HUES64 (cell line): ENCODE results near the gene CRLF1.
"Not testable (repeated sequence)": the region's sequence is repeated elsewhere in the genome, so short reads cannot be mapped to it uniquely, and the experiment has no call there.

Source experiments
- H3K27ac ChIP-seq: 2 replicates; pipeline ENCODE4 v1.7.0; 2013; ENCODE audit warnings: low read depth, low read length, inconsistent platforms
- H3K27me3 ChIP-seq: 2 replicates; pipeline ENCODE4 v1.6.1; 2013; ENCODE audit warnings: mild to moderate bottlenecking, low read length; ENCODE audit not compliant: insufficient read depth
- H3K36me3 ChIP-seq: 2 replicates; pipeline ENCODE4 v1.6.1; 2013; ENCODE audit warnings: mild to moderate bottlenecking, low read length; ENCODE audit not compliant: insufficient read depth
- H3K4me1 ChIP-seq: 2 replicates; pipeline ENCODE4 v1.6.1; 2013; ENCODE audit warnings: mild to moderate bottlenecking, low read length, moderate library complexity; ENCODE audit not compliant: insufficient read depth
- H3K4me3 ChIP-seq: 2 replicates; pipeline ENCODE4 v1.5.1; 2013; ENCODE audit warnings: mild to moderate bottlenecking, low read length, moderate library complexity
- H3K9ac ChIP-seq: 2 replicates; pipeline ENCODE4 v1.6.1; 2013; ENCODE audit warnings: mild to moderate bottlenecking, low read depth, low read length
- H3K9me3 ChIP-seq: 2 replicates; pipeline ENCODE4 v1.6.1; 2013; ENCODE audit warnings: low read depth, low read length; ENCODE audit not compliant: insufficient read depth
- WGBS: fragments of 150-250, 120-280 bp; methylation state at CpG from one replicate; pipeline ENCODE4 v1.1.7; 2013; ENCODE audit warnings: missing lambda C conversion rate; 5-methylcytosine and 5-hydroxymethylcytosine counted together

The CRLF1 gene

DNA sequence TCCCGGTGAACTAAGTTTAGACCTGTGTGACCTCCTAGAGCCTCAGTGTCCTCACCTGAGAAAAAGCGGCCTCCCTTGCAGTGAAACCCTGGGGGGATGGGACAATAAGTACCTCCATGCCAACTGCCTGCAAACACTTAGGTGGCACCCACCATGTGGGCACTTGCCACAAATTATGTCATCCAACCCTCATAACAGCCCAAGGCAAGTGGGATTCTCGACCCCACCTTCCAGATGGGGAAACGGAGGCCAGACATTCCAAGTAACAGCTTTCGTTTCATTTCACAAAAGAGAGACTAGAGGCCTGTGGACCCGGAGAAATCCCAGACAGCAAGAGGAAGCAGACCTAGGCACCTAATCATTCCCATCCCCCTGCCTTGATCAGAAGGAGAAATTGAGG is 11.1 kb downstream of the CRLF1 start:
- H3K9me3 ChIP-seq = no peaks in the 10 kb centered on the region
- 75% methylated on average over 6 of the region's 6 CpGs for WGBS
- H3K4me1 ChIP-seq = peaks cover 14% of the 10 kb centered on the region
- no peak overlapping the region for H3K4me3 ChIP-seq
- no peak overlapping the region for H3K27ac ChIP-seq
- H3K36me3 ChIP-seq = peaks cover 4% of the 10 kb centered on the region; the same call in 1 of the 2 replicates
- peaks cover 13% of the 10 kb centered on the region for H3K27me3 ChIP-seq
- H3K9ac ChIP-seq = no peak overlapping the region

DNA sequence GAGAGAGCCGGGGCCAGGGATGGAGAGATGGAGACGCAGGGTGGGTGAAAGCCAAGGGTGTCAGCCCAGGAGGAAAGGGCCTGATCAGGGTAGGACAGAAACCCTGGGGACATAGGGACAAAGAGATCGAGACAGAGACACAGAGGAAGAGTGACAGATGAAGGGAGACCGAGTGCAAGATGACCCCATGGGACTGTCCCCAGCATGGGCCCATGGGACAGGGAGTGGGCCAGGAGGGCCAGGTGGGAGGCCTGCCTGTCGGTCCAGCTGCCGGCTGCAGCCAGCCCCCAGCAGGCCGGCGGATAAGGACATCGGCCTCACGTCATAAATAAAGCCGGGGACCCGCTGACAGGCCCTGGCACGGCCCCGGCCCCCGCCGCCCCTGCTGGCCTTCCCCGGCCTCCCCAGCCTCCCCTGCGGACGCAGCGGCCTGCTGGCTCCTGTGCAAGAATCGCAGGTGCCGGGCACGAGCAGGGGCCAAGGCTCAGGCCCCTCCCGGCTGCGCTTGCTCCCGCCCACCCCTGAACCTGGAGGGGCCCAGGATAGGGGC is 11.7 kb downstream of the CRLF1 start:
- Histone ChIP-seq H3K9me3 (no peaks in the 10 kb centered on the region), H3K27me3 (peaks cover 12% of the 10 kb centered on the region), H3K4me3 (peak overlapping the region; percentile 42), H3K36me3 (peaks cover 4% of the 10 kb centered on the region; the same call in 1 of the 2 replicates), H3K4me1 (peaks cover 14% of the 10 kb centered on the region), H3K27ac (no peak overlapping the region; the same call in 1 of the 2 replicates), H3K9ac (0 out of 2 replicates have a peak overlapping the region, but pooled peaks have one; percentile 59)
- WGBS = 34% methylated on average over 26 of the region's 26 CpGs

DNA sequence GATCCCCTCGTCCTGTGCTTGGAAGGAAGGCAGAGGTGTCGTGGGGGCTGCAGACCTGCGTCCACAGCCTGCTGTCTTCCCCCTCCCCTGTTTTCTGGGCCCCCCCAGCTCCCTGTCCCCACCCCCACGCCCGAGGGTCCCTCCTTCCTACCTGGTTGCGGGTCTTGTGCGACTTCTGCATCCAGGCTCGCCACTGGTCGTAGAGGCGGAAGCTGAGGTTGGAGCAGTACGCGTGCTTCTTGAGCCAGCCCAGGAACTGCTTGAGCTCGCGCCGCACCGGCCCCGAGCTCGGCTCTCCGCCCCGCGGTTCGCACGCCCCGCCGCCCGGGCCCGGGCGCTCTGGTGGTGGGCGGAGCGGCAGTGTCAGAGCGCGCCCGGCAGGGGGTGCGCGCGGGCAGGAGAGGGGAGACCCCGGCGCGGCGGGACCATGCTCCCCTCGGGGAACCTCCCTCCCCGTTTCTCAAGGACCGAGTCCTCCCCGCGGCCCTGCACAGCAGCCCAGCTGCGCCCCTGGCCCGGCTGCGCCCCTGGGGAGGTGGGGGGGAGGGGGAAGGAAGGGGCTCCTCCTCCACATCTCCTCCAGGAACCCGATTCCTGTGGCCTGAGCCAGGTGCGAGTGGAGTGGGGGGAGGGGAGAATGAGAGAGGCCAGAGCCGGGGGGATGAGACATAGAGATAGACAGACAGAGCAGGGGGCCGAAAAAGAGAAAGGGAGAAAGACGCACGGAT is 12.3 kb downstream of the CRLF1 start:
- Histone ChIP-seq H3K36me3 (peaks cover 4% of the 10 kb centered on the region; the same call in 1 of the 2 replicates), H3K9me3 (no peaks in the 10 kb centered on the region), H3K27ac (peak overlapping the region; percentile 89; the same call in 1 of the 2 replicates), H3K27me3 (peaks cover 6% of the 10 kb centered on the region), H3K4me3 (peak overlapping the region; percentile 42), H3K9ac (peak overlapping the region; percentile 59), H3K4me1 (peaks cover 14% of the 10 kb centered on the region)
- under 1% methylated on average over 47 of the region's 54 CpGs for WGBS

DNA sequence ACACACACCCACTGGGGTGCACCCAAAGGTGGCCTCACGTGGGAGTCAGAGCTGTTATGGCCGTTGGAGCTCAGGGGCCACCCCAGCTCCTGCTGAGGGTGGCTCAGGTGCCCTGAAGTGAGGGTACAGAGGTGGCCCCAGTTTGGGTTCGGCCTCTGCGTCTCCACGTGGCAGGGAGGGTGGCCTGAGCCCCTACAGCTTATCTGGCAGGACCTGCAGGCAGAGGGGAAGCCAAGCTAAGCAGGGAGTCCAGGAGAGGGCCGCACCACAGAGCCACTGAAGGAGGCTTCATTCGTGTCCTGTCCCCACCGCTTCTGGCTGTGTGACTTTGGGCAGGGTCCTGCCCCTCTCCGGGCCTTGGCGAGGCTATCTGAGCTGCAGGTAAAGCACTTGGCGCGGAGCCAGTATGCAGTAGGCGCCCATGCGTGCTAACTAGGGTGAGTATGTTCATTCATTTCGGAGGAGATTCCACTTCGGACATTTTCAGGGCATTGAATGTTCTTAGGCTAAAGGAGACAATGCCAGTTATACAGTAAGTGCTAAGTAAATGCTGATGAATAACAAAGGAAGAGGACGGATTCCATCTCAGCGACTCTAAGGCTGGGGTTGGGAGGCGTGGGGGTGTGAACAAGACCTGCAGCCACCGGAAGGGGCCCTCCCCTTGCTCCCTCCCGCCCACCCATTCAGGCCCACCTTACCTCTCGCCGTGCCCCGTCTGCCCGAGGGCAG is 13.1 kb downstream of the CRLF1 start:
- Histone ChIP-seq H3K27ac (peak overlapping the region; percentile 89; the same call in 1 of the 2 replicates), H3K4me3 (peak overlapping the region; percentile 42), H3K36me3 (peaks cover 4% of the 10 kb centered on the region; the same call in 1 of the 2 replicates), H3K27me3 (peaks cover 1% of the 10 kb centered on the region), H3K9me3 (no peaks in the 10 kb centered on the region), H3K4me1 (peaks cover 14% of the 10 kb centered on the region), H3K9ac (peak overlapping the region; percentile 24)
- 20% methylated on average over 23 of the region's 25 CpGs for WGBS

DNA sequence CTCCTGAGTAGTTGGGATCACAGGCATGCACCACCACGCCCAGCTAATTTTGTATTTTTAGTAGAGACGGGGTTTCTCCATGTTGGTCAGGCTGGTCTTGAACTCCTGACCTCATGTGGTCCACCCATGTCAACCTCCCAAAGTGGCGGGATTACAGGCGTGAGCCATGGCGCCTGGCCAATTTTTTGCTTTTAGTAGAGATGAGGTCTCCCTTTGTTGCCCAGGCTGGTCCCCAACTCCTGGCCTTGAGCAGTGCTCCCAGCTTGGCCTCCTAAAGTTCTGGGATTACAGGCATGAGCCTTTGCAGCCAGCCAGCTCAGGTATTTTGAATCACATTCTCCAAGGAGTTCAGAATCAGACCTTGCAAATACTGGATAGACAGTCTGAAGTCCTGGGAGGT is 13.9 kb downstream of the CRLF1 start:
- not testable (repeated sequence) for H3K9ac ChIP-seq, H3K4me3 ChIP-seq, H3K9me3 ChIP-seq, H3K27me3 ChIP-seq, H3K36me3 ChIP-seq, H3K27ac ChIP-seq
- peaks cover 18% of the 10 kb centered on the region for H3K4me1 ChIP-seq
- 93% methylated on average over 5 of the region's 5 CpGs for WGBS

DNA sequence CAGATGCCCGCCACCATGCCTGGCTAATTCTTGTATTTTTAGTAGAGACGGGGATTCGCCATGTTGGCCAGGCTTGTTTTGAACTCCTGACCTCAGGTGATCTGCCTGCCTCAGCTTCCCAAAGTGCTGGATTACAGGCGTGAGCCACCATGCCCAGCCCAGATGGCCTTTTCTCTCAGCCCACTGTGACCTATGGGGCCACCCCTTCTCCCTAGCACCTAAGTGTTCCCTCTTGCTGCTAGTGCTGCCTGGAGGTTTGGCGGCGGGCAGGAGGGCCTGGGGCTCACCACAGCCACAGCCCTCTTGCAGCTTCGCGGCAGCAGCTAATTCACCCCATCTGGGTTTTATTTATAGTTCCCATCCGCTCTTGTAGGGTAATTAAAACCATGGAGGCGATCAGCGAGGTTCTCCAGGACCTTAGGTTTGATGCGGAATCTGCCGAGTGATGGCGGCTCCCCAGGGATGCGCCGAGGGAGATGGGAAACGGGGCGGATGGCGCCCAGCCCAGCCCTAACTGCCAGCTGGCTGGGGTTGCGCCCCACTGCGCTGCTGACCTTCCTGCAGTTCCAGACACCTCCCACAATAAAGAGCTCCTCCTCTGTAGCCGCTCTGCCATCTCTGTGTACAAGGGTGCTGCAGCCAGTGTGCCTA is 14.7 kb downstream of the CRLF1 start:
- Histone ChIP-seq H3K27me3 (no peaks in the 10 kb centered on the region; the same call in 1 of the 2 replicates), H3K9me3 (no peaks in the 10 kb centered on the region), H3K36me3 (peaks cover 4% of the 10 kb centered on the region; the same call in 1 of the 2 replicates), H3K4me1 (peaks cover 13% of the 10 kb centered on the region), H3K9ac (no peak overlapping the region), H3K27ac (no peak overlapping the region), H3K4me3 (no peak overlapping the region)
- 95% methylated on average over 22 of the region's 22 CpGs for WGBS

DNA sequence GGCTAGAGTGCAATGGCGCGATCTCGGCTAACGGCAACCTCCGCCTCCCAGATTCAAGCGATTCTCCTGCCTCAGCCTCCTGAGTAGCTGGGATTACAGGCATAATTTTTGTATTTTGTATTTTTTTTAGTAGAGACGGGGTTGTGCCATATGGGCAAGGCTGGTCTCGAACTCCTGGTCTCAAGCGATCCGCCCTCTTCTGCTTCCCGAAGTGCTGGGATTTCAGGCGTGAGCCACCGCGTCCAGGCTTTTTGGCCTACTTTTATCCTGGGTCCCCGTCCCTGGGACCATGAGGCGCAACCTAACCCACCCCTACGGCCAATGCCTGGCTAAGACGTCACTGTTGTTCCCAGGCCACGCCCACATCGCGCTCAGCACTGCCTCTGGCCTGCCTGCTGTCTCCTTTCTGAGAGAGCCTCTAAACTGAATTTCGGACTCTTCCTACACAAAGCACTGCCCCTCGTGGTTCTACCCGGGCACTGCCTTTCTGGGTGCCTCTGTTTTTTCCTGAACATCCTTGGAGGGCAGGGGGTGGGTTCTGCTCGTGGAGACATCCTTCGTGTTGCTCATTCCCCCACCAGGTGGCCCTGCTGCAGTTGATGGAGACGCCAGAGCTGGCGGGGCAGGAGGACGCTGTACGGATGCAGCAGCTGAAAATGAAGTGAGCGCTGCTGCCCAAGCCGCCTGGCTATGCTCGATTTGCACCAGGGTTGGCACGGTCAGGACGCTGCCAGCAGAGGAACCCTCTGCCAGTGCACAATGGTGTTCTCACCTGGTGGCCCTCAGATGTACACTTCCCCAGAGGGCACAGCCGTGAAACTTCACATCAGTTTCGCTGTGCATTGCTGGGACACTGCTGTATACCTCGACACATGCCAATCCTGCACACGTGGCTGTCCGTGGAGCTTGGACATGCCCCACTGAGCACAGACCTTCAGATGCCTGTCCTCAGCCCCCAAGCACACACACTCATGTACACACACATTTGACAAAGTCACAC is 16.0 kb downstream of the CRLF1 start:
- H3K9ac ChIP-seq = peak overlapping the region; percentile 92
- H3K27ac ChIP-seq = peak overlapping the region; percentile 72
- no peaks in the 10 kb centered on the region for H3K9me3 ChIP-seq
- H3K27me3 ChIP-seq = no peaks in the 10 kb centered on the region; the same call in 1 of the 2 replicates
- H3K4me3 ChIP-seq = peak overlapping the region; percentile 83
- 30% methylated on average over 40 of the region's 40 CpGs for WGBS
- peaks cover 12% of the 10 kb centered on the region for H3K4me1 ChIP-seq
- H3K36me3 ChIP-seq = peaks cover 4% of the 10 kb centered on the region; the same call in 1 of the 2 replicates

DNA sequence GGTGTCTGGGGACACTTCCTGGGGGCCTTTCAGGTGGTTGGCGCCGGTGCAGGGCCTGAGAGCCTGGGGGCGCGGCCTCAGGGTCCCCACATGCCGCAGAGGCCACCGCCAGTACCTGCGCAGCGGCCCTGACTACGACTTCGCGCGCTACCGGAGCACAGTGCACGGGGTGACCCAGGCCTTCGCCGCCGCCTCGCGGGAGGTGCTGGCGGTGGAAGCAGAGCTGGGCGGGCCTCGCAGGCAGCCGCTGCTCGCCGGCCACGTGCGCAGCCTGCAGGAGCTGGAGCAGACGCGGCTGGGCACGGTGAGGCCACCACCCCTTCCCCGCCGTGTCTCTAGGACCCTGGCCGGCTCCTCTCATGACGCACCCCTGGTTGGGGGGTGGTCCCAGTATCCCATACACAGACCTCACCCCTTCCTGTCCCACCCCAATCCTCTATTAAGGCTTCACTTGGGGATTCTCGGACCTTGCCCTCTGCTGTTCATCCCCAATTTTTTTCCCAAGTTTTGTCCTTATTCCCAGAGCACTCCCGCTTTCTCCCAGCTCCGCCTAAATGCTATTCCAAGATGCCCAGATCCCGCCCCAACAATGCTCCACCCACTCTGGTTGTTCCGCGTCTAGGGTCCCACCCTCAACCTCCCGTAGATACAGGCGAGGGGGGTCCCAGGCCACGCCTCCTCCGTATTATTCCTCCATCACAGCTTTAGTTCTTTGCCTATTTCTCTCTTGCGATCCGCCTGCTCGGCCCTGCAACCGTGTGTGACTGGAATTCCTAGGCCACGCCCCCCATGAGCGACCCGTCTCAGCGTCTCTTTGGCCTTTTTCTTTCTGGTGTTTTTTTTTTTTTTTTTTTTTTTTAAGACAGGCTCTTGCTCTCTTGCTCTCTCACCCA is 17.0 kb downstream of the CRLF1 start:
- Histone ChIP-seq H3K9ac (peak overlapping the region; percentile 92), H3K4me1 (peaks cover 9% of the 10 kb centered on the region), H3K9me3 (no peaks in the 10 kb centered on the region), H3K27me3 (no peaks in the 10 kb centered on the region; the same call in 1 of the 2 replicates), H3K36me3 (peaks cover 4% of the 10 kb centered on the region; the same call in 1 of the 2 replicates), H3K4me3 (peak overlapping the region; percentile 83), H3K27ac (peak overlapping the region; percentile 95)
- under 1% methylated on average over 50 of the region's 52 CpGs for WGBS

DNA sequence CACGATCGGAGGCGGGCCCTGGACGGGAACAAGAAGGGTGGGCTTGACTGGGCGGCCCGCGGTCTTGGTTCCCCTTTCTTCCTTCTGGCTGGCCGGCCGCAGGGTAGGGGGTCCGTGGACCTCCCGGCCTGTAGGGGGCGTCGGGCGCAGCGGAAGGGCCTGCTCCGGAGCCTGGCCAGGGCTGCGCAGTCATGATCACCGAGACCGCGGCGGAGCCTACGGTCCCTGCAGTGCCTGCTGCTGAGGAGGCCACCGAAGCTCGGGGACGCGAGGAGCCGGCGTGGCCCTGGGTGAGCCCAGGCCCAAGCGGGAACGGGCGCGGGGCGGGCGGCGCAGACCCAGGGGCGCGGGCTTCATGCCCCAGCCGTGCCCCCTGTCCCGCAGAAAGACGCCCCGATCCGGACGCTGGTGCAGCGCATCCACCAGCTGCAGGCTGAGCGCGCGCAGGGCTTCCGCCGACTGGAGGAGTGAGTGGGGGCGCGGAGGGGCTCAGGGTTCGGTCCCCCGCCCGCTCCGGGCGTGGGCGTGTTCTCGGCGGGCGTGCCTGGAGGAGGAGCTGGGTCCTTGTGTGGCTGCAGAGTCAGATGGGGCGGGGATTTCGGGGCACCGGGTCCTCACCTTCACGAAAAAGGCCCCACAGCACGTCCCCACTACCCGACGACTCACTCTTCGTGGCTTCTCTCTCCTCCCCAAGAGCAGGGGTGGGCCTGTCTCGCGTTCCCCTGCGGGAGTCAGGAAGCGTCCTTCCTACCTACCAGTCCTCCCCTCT is 17.8 kb downstream of the CRLF1 start, which contains the start of gene REX1BD:
Gene REX1BD, plus strand, starts transcription at position 188 of the 769 bp plus-strand sequence. Its CDS starts 4 bp downstream, at position 192.
- Histone ChIP-seq H3K9me3 (no peaks in the 10 kb centered on the region), H3K4me1 (peaks cover 9% of the 10 kb centered on the region), H3K36me3 (peaks cover 4% of the 10 kb centered on the region; the same call in 1 of the 2 replicates), H3K27me3 (no peaks in the 10 kb centered on the region), H3K4me3 (peak within 1 kb of the TSS; percentile 83), H3K27ac (peak within 1 kb of the TSS; percentile 95), H3K9ac (peak within 1 kb of the TSS; percentile 92)
- WGBS = under 1% methylated on average over 72 of the region's 72 CpGs
